Right atrium auricular region (tissue), 2 donors: ENCODE data around the gene CLMP. TPM values are rescaled to one million over a fixed set of nuclear protein-coding genes. Genes with fewer than 3 reads are reported as not detected.

Experiments
- DNase-seq: peaks from one replicate; pipeline ENCODE4 v3.0.0-alpha.2; 2019; ENCODE audit warnings: low spot score
- H3K27ac ChIP-seq, 2 donors: fragments of 200-600 bp; sonication (generic); 1 replicate in 1 of 2; 2 replicates in 1 of 2; pipeline ENCODE4 v1.5.1; 2016 to 2019
- H3K27me3 ChIP-seq, 2 donors: fragments of 200-600 bp; sonication (generic); one replicate each; pipeline versions ENCODE4 v1.5.1 to v1.6.0; 2017 to 2019
- H3K36me3 ChIP-seq: fragments of 200-600 bp; sonication (generic); one replicate; pipeline ENCODE4 v1.5.1; 2016
- H3K4me1 ChIP-seq, 2 donors: fragments of 200-600 bp; sonication (generic); one replicate each; pipeline versions ENCODE4 v1.5.1 to v1.6.0; 2017 to 2019
- H3K4me3 ChIP-seq, 2 donors: fragments of 200-600 bp; sonication (generic); 1 replicate in 1 of 2; 2 replicates in 1 of 2; pipeline ENCODE4 v1.5.1; 2017 to 2019; ENCODE audit warnings: mild to moderate bottlenecking in 1 of 2, moderate library complexity in 1 of 2
- H3K9me3 ChIP-seq, 2 donors: fragments of 200-600 bp; sonication (generic); one replicate each; pipeline ENCODE4 v1.5.1; 2019
- total RNA-seq, 2 donors: library from RNA; depleted of rRNA; stranded (reverse); fragments of >200 nt; gene quantifications; one replicate each; pipeline ENCODE4 v1.1.0, GENCODE V29; 2016
- TF ChIP-seq, protein P1 (sequence below), 2 donors: fragments of 200-600 bp; sonication (generic); IDR thresholded peaks; one replicate each; pipeline ENCODE4 v1.5.1; 2019; ENCODE audit warnings: antibody characterized with exemption in 2 of 2

Gene CLMP
- total RNA-seq, 2 donors from 2014 or later, result 8.4 to 34.3 TPM

DNA sequence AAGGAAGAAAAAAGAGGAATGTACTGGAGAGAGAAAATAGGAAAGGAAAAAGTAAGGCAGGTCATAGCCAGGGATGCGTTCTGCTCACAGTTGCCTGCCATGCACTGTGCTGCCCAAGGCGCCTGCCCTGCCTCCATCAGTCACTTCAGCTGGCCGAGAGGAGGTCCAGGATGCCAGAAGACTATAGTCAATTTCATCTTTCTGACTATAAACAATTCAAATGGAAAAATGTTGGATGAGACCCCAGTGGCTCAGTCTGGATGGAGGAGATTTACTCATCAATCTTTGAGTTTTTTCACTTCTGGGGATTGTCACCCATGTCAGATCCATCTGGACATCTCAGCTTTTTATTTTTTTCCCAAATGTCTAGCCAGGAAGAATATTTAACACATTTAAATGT, 36.7 kb upstream of the CLMP start:
- DNase-seq, result no peak
- Histone ChIP-seq H3K4me3 (no peak overlapping the region), H3K27ac (no peak overlapping the region), H3K27me3 (no peaks in the 10 kb centered on the region), H3K9me3 (no peaks in the 10 kb centered on the region), H3K4me1 (peaks cover 0 to 6% of the 10 kb centered on the region in 2 donors), H3K36me3 (no peaks in the 10 kb centered on the region)
- TF ChIP-seq, protein P1, sequence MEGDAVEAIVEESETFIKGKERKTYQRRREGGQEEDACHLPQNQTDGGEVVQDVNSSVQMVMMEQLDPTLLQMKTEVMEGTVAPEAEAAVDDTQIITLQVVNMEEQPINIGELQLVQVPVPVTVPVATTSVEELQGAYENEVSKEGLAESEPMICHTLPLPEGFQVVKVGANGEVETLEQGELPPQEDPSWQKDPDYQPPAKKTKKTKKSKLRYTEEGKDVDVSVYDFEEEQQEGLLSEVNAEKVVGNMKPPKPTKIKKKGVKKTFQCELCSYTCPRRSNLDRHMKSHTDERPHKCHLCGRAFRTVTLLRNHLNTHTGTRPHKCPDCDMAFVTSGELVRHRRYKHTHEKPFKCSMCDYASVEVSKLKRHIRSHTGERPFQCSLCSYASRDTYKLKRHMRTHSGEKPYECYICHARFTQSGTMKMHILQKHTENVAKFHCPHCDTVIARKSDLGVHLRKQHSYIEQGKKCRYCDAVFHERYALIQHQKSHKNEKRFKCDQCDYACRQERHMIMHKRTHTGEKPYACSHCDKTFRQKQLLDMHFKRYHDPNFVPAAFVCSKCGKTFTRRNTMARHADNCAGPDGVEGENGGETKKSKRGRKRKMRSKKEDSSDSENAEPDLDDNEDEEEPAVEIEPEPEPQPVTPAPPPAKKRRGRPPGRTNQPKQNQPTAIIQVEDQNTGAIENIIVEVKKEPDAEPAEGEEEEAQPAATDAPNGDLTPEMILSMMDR (IDR thresholded peaks at IDR 0.05), result no peak

DNA sequence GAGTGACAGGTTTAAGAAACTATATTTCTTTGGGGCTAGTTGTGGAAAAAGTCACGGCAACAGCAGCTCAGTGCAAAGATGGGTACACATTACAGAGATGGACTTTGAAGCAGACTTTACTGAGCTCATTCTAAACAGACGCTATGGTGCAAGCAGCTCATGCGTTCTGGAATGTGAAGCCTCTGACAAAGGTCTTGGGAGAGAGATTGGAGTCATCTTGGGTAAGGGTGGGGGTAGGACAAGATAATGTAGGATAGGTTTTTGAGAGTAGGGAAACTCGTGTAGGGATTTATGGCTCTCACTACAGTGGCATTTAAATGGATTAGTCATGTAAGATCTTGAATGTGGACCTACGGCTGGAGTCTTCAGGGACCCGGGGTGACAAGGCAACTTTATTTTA, 36.2 kb upstream of the CLMP start:
- Histone ChIP-seq H3K27me3 (no peaks in the 10 kb centered on the region), H3K9me3 (no peaks in the 10 kb centered on the region), H3K36me3 (no peaks in the 10 kb centered on the region), H3K4me1 (peaks cover 0 to 6% of the 10 kb centered on the region in 2 donors), H3K4me3 (no peak overlapping the region), H3K27ac (no peak overlapping the region)
- DNase-seq, result no peak
- TF ChIP-seq, protein P1 (IDR thresholded peaks at IDR 0.05), result no peak

DNA sequence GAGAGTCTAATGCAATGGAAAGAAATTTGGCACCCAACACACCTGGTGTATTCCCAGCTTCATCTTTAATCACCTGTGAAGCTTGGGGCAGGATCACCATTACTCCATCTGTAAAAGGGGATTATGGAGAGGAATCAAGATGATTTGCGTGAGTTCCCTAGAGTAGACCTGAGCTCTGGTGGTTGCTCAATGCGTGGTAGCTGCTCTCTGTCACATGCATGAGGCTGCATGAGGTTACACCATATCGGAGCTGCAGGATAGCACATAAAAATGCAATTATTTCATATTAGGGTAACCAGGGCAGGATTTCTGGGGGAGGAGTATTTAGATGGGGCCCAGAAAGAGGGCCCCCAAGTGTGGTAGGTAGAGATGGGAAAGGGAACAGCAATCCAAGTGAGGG, 35.3 kb upstream of the CLMP start:
- H3K4me1 ChIP-seq, result peaks cover 0 to 6% of the 10 kb centered on the region in 2 donors

DNA sequence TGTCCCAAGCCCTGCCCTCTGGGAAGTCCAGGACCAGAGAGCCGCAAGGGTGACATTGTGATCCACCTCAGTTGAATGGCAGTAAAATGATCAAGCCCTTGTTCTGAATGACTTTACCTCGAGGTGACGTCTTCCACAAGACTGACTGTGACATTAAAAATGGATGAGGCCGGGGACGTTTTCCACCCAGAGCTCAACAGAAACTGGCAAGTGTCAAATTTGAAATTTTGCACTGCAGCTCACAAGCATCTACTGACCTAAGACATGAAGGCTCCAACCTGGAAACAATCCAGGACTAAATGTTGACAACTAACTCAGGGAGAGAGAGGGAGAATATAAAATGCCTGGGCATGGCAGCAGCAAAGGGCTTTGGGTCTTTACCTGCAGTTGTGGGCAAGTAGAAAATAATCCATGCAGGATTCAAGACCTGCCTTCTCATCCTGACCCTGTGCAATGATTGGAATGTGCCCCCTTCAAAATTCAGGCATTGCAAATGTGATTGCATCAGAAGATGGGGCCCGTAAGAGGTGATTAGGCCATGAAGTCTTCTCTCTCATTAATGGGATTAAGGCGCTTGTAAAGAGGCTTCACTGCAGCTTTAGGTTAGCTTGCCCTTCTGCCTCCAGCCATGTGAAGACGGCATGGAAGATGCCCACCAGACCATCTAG, 33.6 kb upstream of the CLMP start:
- Histone ChIP-seq H3K27me3 (no peaks in the 10 kb centered on the region), H3K4me3 (no peak overlapping the region), H3K27ac (no peak overlapping the region), H3K9me3 (no peaks in the 10 kb centered on the region), H3K4me1 (peaks cover 0 to 6% of the 10 kb centered on the region in 2 donors), H3K36me3 (no peaks in the 10 kb centered on the region)
- DNase-seq, result no peak
- TF ChIP-seq, protein P1 (IDR thresholded peaks at IDR 0.05), result no peak

More for the DNA sequence above, 35.3 kb upstream of the CLMP start:
- DNase-seq, result no peak
- TF ChIP-seq, protein P1 (IDR thresholded peaks at IDR 0.05), result no peak
- Histone ChIP-seq H3K36me3 (no peaks in the 10 kb centered on the region), H3K4me3 (no peak overlapping the region), H3K27ac (no peak overlapping the region), H3K27me3 (no peaks in the 10 kb centered on the region), H3K9me3 (no peaks in the 10 kb centered on the region)

DNA sequence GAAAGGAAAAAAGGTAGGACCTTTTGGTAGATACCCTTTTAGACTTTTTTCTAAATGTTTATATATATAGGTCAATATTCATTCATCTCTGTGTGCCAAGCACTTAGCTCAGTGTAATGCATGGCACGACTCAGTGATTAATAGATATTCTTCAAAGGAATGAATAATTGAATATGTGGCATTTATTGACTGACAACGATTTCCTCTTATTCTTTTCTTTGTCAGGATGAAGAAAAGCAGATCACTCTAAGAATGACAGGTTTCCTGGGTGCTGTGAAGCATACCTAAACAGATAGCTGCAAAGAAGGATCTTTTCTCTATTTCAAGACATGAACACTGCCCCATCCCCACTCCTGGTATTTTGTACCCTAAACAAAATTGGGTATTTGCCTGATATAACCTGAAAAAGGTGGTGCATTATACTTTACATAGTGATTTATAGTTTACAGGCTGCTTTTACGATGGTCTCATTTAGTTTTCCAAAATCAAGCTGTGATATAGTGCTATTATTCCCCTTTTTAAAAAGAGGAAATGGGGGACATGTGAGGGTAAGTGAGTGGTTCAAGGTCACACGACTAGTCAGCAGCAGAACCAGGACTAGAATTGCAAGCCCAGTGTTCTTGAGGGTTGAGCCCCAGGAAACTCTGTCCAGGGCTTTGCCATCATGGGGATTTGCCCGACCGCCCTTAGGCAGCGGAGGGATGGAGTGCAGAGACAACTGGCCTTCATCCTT, 32.9 kb upstream of the CLMP start:
- TF ChIP-seq, protein P1 (IDR thresholded peaks at IDR 0.05), result no peak
- Histone ChIP-seq H3K27ac (no peak overlapping the region), H3K36me3 (no peaks in the 10 kb centered on the region), H3K4me3 (no peak overlapping the region), H3K27me3 (no peaks in the 10 kb centered on the region), H3K4me1 (no peaks in the 10 kb centered on the region), H3K9me3 (no peaks in the 10 kb centered on the region)
- no peak for DNase-seq
